DMS79 treated with DMSO at 0.1 percent for 48 hours (cell line): ENCODE results near the gene TFCP2.

Experiments
- DNase-seq: peaks from one replicate; lab custom pipeline; 2025; lab: John Stamatoyannopoulos, UW

TFCP2 gene

GRCh38 chr12:51156245-51156765, 16.6 kb downstream of the TFCP2 start:
- DNase-seq = no peak

DNA sequence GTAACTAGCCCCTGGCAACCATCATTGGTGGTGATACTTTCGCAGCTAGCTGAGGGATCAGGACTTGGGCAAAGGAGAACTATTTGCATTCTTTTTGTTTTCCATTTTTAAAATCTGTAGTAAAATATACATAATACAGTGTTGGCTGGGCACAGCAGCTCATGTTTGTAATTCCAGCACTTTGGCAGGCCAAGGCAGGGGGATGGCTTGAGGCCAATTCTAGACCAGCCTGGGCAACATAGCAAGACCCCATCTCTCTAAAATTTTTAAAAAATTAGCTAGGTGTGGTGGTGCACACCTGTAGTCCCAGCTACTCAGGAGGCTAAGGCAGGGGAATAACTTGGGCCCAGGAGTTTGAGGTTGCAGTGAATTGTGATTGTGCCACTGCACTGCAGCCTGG, 20.0 kb downstream of the TFCP2 start:
- no peak for DNase-seq

DNA sequence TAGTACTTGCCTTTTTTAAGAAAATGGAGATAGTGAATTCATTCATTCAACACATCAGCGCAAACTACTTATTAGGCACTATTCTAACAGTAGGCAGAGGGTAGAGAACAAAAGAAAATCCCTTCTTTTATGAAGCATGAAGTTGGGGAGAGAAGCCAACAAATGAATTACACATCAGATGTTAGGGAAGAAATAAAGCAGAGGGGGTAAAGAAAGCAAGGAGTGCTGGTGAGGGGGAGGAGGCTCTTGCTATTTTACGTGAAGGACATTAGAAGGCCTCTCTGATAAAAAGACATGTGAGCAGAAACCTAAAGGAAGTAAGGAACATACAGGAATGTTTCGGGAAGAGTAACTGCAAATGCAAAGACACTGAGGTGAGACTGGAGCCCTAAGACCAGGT, 22.2 kb downstream of the TFCP2 start:
- DNase-seq = no peak

DNA sequence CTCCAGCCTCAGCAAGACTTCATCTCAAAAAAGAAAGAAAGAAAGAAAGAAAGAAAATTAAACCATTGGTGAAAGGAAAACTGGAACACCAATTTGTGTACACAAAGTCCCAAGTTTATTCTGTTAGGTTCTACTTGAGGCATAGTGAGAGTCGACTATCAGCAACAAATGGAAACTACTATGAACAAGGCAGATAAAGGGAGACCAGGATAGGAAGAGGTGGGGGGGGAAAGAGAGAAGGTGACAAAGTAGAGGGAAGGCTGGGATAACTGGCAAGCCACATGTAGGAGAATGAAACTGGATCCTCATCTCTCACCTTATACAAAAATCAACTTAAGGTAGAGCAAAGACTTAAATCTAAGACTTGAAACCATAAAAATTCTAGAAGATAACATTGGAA, 25.6 kb downstream of the TFCP2 start:
- no peak for DNase-seq

DNA sequence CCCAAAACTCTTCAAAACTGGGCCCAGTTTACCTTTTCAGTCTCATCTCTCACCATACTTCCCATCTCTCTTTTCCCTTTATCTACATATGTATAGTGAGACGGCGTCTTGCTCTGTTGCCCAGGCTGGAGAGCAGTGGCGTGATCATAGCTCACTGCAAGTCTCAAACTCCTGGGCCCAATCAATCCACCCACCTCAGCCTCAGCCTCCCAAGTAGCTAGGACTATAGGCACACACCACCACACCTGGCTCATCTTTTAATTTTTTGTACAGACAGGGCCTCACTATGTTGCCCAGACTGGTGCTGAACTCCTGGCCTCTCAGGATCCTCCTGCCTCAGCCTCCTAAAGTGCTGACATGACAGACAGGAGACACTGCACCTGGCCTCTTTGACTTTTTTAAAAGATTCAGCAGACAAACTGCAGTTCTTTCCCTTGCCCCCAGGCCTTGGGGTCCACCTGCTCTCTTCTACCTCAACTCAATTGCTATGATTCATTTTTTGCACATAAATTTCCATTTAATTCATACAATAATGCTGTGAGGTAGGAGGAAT, 33.6 kb downstream of the TFCP2 start:
- no peak for DNase-seq

GRCh38 chr12:51132693-51133092, 40.2 kb downstream of the TFCP2 start:
- no peak for DNase-seq

DNA sequence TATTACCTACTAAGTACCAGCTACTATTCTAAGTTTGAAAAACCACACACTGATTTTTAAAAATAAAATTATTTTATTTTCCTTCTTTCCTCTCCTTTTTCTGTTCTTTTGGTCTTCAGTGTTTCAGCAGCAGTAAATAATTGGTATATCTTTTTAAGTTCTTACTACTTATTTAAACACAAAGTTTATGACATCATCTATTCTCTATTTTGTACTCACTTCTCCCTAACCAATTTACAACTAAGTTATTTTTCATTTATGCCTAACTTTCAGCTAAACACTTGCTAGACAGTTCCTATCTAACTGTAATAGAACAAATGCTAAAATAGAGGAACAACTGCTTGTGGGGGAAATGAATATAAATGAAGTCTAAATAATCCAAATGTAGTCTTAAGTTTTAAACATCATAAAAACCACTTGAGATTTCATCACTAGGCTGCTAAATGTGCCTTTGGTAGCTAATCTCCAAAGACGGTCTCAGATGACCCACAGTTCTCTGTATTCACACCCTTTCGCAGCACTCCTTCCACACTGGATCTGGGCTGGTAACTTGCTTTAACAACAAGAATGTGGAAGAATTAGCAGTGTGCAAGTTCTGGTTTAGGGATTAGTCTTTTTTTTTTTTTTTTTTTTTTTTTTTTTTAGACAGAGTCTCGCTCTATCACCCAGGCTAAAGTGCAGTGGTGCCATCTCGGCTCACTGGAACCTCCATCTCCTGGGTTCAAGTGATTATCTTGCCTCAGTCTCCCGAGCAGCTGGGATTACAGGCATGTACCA, 41.0 kb downstream of the TFCP2 start:
- DNase-seq = no peak

DNA sequence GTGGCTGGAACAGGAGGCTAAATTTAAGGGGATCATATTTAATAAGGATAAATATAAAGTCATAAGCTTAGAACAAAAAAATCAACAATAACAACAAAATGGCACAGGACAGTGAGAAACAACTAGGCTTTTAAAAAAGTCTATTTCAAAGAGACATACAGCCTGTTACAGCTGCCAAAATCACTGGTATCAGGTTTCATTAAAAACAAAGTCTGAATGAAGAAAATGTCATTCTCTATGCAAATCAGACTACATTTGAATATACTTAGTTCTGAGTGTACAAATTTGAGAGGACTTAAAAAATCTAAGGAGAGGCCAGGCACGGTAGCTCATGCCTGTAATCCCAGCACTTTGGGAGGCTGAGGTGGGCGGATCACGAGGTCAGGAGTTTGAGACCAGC, 44.0 kb downstream of the TFCP2 start:
- no peak for DNase-seq

- no peak for DNase-seq
These were observed 45.7 kb downstream of the TFCP2 start for GRCh38 chr12:51127050-51127729.

DNA sequence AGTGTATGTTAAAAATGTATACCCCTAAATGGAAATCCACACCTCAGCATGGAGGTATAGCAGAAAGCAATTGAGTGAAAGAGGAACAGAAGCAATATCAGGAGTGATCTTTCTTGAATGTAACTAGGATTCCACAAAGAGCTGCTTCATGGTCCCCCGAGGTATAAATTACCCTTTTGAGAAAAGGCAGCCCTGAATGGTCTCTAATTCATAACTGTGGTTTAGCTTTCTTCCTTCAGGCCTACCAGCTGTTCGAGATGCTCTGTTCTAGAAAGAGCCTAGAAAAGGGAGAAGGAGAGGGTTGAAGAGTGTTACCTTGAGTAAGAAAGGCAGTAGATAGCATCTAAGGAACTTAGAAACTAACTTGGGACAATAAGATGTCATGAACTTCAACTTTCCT, 46.6 kb downstream of the TFCP2 start:
- DNase-seq = no peak

GRCh38 chr12:51124504-51124903, 48.4 kb downstream of the TFCP2 start:
- DNase-seq = no peak

DNA sequence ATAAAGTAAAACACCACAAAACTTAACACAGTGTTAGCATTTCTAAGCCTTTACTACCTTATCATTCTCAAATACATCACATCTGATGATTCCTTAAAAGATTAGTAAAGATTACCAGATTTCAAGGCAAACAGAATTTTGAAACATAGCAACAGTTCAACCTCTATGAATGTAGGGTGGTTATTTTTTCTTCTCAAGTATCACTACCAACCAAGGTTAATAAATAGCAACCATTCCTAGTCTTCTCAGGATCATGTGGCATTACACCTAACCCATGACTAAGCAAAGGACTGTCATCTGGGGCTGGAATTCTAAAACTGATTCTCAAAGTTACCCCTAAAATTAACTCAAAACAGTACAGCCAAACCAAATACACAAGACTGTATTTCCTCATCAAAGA, 50.1 kb downstream of the TFCP2 start:
- no peak for DNase-seq

DNA sequence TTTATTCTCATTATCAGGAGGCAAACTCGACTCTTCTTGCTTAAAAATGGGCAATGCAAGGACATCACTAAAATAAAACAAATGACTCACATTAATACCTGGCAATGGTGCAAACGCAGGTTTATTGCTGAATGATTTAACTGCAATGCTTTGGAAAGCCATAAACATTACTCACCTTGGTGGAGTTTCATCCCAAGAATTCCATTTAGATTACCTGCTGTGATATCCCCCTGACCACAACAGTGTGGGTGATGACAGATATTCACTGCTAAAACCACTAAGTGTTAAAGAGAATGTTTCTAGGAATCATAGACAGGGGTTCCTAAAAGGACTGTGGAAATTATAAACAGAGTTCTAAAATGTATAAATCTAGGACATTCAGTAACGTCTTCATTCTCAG, 54.2 kb downstream of the TFCP2 start:
- DNase-seq = no peak

DNA sequence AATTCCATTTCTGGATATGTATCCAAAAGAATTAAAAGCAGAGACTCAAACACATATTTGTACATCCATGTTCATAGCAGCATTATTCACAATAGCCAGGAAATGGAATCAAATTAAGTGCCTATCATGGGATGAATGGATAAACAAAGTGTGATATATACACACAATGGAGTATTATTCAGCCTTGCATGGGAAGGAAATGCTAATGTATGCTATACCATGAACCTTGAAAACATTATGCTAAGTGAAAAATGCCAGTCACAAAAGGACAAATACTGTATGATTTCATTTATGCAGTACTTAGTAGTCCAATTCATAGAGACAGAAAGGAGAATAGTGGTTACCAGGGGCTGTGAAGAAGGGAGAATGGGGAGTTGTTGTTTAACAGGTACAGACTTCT, 57.4 kb downstream of the TFCP2 start:
- no peak for DNase-seq

GRCh38 chr12:51108136-51108535, 64.8 kb downstream of the TFCP2 start:
- no peak for DNase-seq

GRCh38 chr12:51103977-51104376, 69.0 kb downstream of the TFCP2 start:
- DNase-seq = no peak

GRCh38 chr12:51098611-51099010, 74.3 kb downstream of the TFCP2 start:
- DNase-seq = no peak

DNA sequence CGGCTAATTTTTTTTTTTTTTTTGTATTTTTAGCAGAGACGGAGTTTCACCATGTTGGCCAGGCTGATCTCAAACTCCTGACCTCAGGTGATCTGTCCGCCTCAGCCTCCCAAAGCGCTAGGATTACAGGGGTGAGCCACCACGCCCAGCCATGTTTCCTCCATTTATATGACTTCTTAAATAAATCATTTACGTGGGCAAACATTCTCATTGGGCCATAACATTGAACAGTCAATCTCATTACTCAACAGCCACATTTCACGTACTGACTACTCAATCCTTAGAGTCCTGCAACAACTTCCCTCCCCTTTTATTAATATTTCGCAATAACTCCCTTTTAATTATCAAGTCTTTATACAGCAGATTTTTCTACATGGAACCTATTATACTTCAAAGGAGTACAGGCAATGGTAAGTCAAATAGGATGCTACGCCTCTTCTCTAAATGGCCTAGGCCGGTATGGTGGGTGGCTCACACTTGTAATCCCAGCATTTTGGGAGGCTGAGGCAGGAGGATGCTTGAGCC, 82.2 kb downstream of the TFCP2 start:
- DNase-seq = no peak

DNA sequence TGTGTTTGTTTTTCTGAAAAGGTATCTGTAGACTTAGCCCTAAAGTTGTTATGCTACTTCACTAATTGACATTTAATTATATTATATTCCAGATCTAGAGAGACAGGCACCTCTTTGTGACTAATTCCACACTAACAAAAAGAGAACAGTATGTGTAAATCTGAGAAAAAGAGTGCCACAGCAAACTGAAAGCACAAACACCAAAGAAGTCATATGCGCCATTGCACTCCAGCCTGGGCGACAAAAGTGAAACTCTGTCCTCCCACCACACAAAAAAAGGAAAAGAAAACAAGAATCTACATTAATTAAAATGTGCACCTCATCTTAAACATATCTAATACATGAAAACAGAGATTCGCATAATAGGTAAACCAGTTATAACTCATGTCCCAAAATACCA, 85.1 kb downstream of the TFCP2 start:
- no peak for DNase-seq

GRCh38 chr12:51086933-51087332, 86.0 kb downstream of the TFCP2 start:
- no peak for DNase-seq

DNA sequence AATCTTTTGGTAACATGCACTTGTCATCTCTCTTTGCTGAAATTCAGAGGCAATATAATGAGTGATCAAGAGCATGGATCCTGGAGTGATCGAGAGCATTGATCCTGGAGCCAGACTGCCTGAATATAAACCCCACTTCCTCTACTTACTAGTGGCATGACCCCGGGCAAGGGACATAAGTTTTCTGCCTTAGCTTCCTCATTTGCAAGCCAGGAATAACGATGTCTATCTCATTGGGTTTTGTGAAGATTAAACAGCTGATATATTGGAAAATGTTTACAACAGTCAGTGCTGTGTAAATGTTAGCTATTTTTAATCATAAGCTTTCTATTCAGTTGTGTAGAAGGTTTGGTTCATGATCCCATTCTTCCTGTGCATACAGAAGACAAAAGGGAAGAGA, 87.2 kb downstream of the TFCP2 start:
- DNase-seq = no peak

- peak; percentile 74 for DNase-seq
These were observed 89.7 kb downstream of the TFCP2 start, which contains the start of gene CSRNP2 for GRCh38 chr12:51083126-51083833. Gene CSRNP2, minus strand, starts transcription at chr12:51083596. Its CDS starts 7,035 bp downstream, at chr12:51076561.
